Measurements from ENCODE around the gene OFD1. TPM values are rescaled to one million over a fixed set of nuclear protein-coding genes. Genes with fewer than 3 reads are reported as not detected.

The OFD1 gene
- total RNA-seq, 1 donor from 2014 or later: 61.4 TPM

- H3K4me1 Mint-ChIP-seq: peaks cover 53% of the 10 kb centered on the region
- ATAC-seq (ENCODE audit: low read depth): peak; percentile 32
- ChIA-PET POLR2A (interaction anchor here (0.6 to 1.8 kb wide), 4 partner anchors 25 to 268 kb away, joined by 3 to 9 read pairs (median 3); partner anchors contain the start of genes GEMIN8, OFD1 and TRAPPC2), CTCF (no interaction called here)
- no peaks in the 10 kb centered on the region for H3K27me3 Mint-ChIP-seq
- H3K4me3 Mint-ChIP-seq: no peak overlapping the region
- TF ChIP-seq CTCF (IDR thresholded peaks at IDR 0.05): no peak
- H3K27ac Mint-ChIP-seq: peak overlapping the region; percentile 66
- intact Hi-C loops (cut with micrococcal nuclease): no loop called here
- no peak for DNase-seq
- H3K9me3 Mint-ChIP-seq: no peaks in the 10 kb centered on the region
- peaks cover 64% of the 10 kb centered on the region for H3K36me3 Mint-ChIP-seq (ENCODE audit: low read depth)
These were observed 27.3 kb downstream of the OFD1 start for GRCh38 chrX:13761606-13762414.

- intact Hi-C loops (cut with micrococcal nuclease): no loop called here
- H3K4me1 Mint-ChIP-seq: peaks cover 43% of the 10 kb centered on the region
- no peak overlapping the region for H3K27ac Mint-ChIP-seq
- H3K9me3 Mint-ChIP-seq: no peaks in the 10 kb centered on the region
- DNase-seq: no peak
- peaks cover 66% of the 10 kb centered on the region for H3K36me3 Mint-ChIP-seq (ENCODE audit: low read depth)
- ATAC-seq (ENCODE audit: low read depth): no peak
- POLR2A ChIA-PET: no interaction called here
- CTCF ChIA-PET: no interaction called here
- TF ChIP-seq CTCF (IDR thresholded peaks at IDR 0.05): no peak
- H3K4me3 Mint-ChIP-seq: no peak overlapping the region
- no peaks in the 10 kb centered on the region for H3K27me3 Mint-ChIP-seq
These were observed 28.9 kb downstream of the OFD1 start for GRCh38 chrX:13763489-13763888.

- intact Hi-C loops (cut with micrococcal nuclease): no loop called here
- H3K9me3 Mint-ChIP-seq: no peaks in the 10 kb centered on the region
- POLR2A ChIA-PET: no interaction called here
- H3K27ac Mint-ChIP-seq: no peak overlapping the region
- CTCF ChIA-PET: interaction anchor here (1.1 kb wide), 1 partner anchor 266 kb away, joined by 3 read pairs; no protein-coding TSS in a partner anchor
- ATAC-seq (ENCODE audit: low read depth): no peak
- no peak for TF ChIP-seq CTCF (IDR thresholded peaks at IDR 0.05)
- H3K27me3 Mint-ChIP-seq: no peaks in the 10 kb centered on the region
- DNase-seq: no peak
- H3K36me3 Mint-ChIP-seq (ENCODE audit: low read depth): peaks cover 66% of the 10 kb centered on the region
- H3K4me1 Mint-ChIP-seq: peaks cover 35% of the 10 kb centered on the region
- no peak overlapping the region for H3K4me3 Mint-ChIP-seq
These were observed 29.7 kb downstream of the OFD1 start for GRCh38 chrX:13764281-13764680.

GRCh38 chrX:13764765-13765164, 30.2 kb downstream of the OFD1 start:
- DNase-seq (no peak), ATAC-seq (ENCODE audit: low read depth) (no peak)
- ChIA-PET CTCF (interaction anchor here (1.1 kb wide), 1 partner anchor 265 kb away, joined by 3 read pairs; no protein-coding TSS in a partner anchor), POLR2A (no interaction called here)
- TF ChIP-seq CTCF (IDR thresholded peaks at IDR 0.05): no peak
- H3K4me3 Mint-ChIP-seq: no peak overlapping the region
- peaks cover 68% of the 10 kb centered on the region for H3K36me3 Mint-ChIP-seq (ENCODE audit: low read depth)
- H3K4me1 Mint-ChIP-seq: peaks cover 30% of the 10 kb centered on the region
- H3K9me3 Mint-ChIP-seq: no peaks in the 10 kb centered on the region
- H3K27ac Mint-ChIP-seq: no peak overlapping the region
- H3K27me3 Mint-ChIP-seq: no peaks in the 10 kb centered on the region
- intact Hi-C loops (cut with micrococcal nuclease): no loop called here

- no peak overlapping the region for H3K27ac Mint-ChIP-seq
- DNase-seq (no peak), ATAC-seq (ENCODE audit: low read depth) (no peak)
- peaks cover 73% of the 10 kb centered on the region for H3K36me3 Mint-ChIP-seq (ENCODE audit: low read depth)
- no peaks in the 10 kb centered on the region for H3K27me3 Mint-ChIP-seq
- no peak overlapping the region for H3K4me3 Mint-ChIP-seq
- CTCF ChIA-PET: no interaction called here
- POLR2A ChIA-PET: no interaction called here
- H3K9me3 Mint-ChIP-seq: no peaks in the 10 kb centered on the region
- no peak for TF ChIP-seq CTCF (IDR thresholded peaks at IDR 0.05)
- H3K4me1 Mint-ChIP-seq: peaks cover 6% of the 10 kb centered on the region
- intact Hi-C loops (cut with micrococcal nuclease): no loop called here
These were observed 34.4 kb downstream of the OFD1 start for GRCh38 chrX:13768939-13769338.
